Muscle layer of duodenum (tissue), 2 donors: ENCODE results near the gene WDR43.

ENCODE experiments used
- H3K27ac ChIP-seq: one replicate; pipeline ENCODE4 v1.7.0; 2013; ENCODE audit warnings: mild to moderate bottlenecking, low read length
- H3K27me3 ChIP-seq: one replicate; pipeline ENCODE4 v1.7.0; 2013; ENCODE audit warnings: low read depth, mild to moderate bottlenecking, control low read depth, low read length
- H3K36me3 ChIP-seq, 2 donors: one replicate each; pipeline ENCODE4 v1.7.0; 2013; ENCODE audit warnings: low read length in 2 of 2, control low read depth in 1 of 2, mild to moderate bottlenecking in 1 of 2; ENCODE audit not compliant: insufficient read depth in 2 of 2, control insufficient read depth in 1 of 2
- H3K4me1 ChIP-seq, 2 donors: one replicate each; pipeline ENCODE4 v1.7.0; 2013; ENCODE audit warnings: low read length in 2 of 2, mild to moderate bottlenecking in 2 of 2, control low read depth in 1 of 2, moderate library complexity in 1 of 2; ENCODE audit not compliant: insufficient read depth in 2 of 2, control insufficient read depth in 1 of 2
- H3K4me3 ChIP-seq, 2 donors: one replicate each; pipeline ENCODE4 v1.7.0; 2013; ENCODE audit warnings: low read length in 2 of 2, low read depth in 1 of 2, mild to moderate bottlenecking in 1 of 2
- H3K9me3 ChIP-seq, 2 donors: one replicate each; pipeline ENCODE4 v1.7.0; 2013; ENCODE audit warnings: low read length in 2 of 2, control low read depth in 1 of 2, mild to moderate bottlenecking in 1 of 2; ENCODE audit not compliant: control insufficient read depth in 1 of 2
- donor health status: healthy.

Gene WDR43

GRCh38 chr2:28995765-28996750 lies 101.6 kb downstream of the WDR43 start:
- no peak overlapping the region for H3K4me3 ChIP-seq
- peaks cover 5 to 27% of the 10 kb centered on the region in 2 donors for H3K4me1 ChIP-seq
- H3K27ac ChIP-seq, result no peak overlapping the region
- H3K36me3 ChIP-seq, result no peaks in the 10 kb centered on the region
- H3K27me3 ChIP-seq, result no peaks in the 10 kb centered on the region
- H3K9me3 ChIP-seq, result no peaks in the 10 kb centered on the region

- H3K4me1 ChIP-seq, result peaks cover 5 to 15% of the 10 kb centered on the region in 2 donors
- no peak overlapping the region for H3K27ac ChIP-seq
- no peak overlapping the region for H3K4me3 ChIP-seq
- H3K9me3 ChIP-seq, result no peaks in the 10 kb centered on the region
- H3K27me3 ChIP-seq, result no peaks in the 10 kb centered on the region
- no peaks in the 10 kb centered on the region for H3K36me3 ChIP-seq
Observed at GRCh38 chr2:28997237-28997846, 102.9 kb downstream of the WDR43 start.
